GM12891 (cell line): Measurements from ENCODE around the gene KBTBD3.

Source experiments
- PAX5 ChIP-seq: IDR thresholded peaks from 2 replicates; pipeline ENCODE4 v1.6.1; 2011; ENCODE audit warnings: low read length, moderate library complexity, mild to moderate bottlenecking; ENCODE audit not compliant: insufficient read depth, severe bottlenecking
- POLR2A ChIP-seq: IDR thresholded peaks from 2 replicates; pipeline ENCODE4 v1.6.1; 2011; ENCODE audit warnings: low read depth, low read length, control low read depth
- POLR2AphosphoS5 ChIP-seq: IDR thresholded peaks from 2 replicates; pipeline ENCODE4 v1.6.1; 2011; ENCODE audit warnings: low read depth, low read length, control low read depth
- TAF1 ChIP-seq: IDR thresholded peaks from 2 replicates; pipeline ENCODE4 v1.6.1; 2011; ENCODE audit warnings: low read depth, low read length, control low read depth

DNA sequence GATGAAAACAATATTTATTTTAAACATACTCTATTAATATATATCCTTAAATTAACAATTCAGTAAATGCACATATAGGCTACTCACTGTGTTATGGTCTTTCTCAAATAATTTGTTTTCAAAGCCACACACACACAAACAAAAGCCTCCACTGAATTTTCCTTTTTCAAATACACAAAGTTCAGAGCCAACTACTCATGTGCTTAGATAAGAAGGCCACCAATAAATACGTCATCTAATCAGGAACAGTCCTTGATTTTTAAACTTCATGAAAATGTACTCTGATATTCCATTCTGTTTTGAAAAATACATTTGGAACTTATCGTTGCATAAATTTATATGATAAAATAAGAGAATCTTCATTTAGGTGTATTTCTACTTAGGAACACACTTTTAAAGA is 26.0 kb downstream of the KBTBD3 start:
- TF ChIP-seq POLR2A (no peak), PAX5 (no peak), TAF1 (no peak), POLR2AphosphoS5 (no peak)
